ENCODE data around the gene AHNAK. TPM values are rescaled to one million over a fixed set of nuclear protein-coding genes. Genes with fewer than 3 reads are reported as not detected.

Gene AHNAK
- total and polyA plus RNA-seq, 2 of the 8 experiments (the other 6 are each of a cell fraction or from before 2014, with no cell fraction given), result 2.0 to 5.8 TPM

DNA sequence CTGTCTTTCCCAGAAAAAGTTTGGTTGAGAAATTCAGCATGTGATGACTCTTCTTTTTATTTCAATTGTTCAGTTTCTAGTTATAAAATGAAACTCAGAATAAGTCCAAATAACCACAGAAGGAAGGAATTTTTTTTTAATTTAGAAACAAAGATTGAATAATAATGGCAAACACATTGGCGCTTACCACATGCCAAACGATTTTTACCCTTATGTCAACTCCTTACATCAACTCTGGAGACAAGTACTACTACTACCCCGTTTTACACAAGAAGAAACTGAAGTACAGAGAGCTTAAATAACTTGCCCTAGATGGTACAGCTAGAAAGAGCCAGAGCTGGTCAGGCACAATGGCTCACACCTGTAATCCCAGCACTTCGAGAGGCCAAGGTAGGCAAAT lies 52.4 kb downstream of the AHNAK start:
- Histone ChIP-seq H3K4me2 (ENCODE audit: insufficient read depth in 1 of 2, low read depth in 2 of 2, low read length in 2 of 2) (no peak overlapping the region), H3K14ac (ENCODE audit: insufficient read length) (no peak overlapping the region), H3K4me3 (ENCODE audit: extremely low read depth in 1 of 4, insufficient read depth in 2 of 4, low read depth in 3 of 4, low read length in 4 of 4) (no peak overlapping the region), H2BK20ac (ENCODE audit: low read length) (no peak overlapping the region), H3K27me3 (replicated peaks in 1 of 4; ENCODE audit: control insufficient read depth in 3 of 4, extremely low read depth in 1 of 4, insufficient read depth in 3 of 4, low read length in 3 of 4) (no peaks in the 10 kb centered on the region), H4K5ac (ENCODE audit: insufficient read length, low read depth, low read length) (no peak overlapping the region), H3K9me3 (ENCODE audit: insufficient read depth in 2 of 2, low read depth in 1 of 2, low read length in 1 of 2) (no peaks in the 10 kb centered on the region), H2BK120ac (replicated peaks; ENCODE audit: low read depth, low read length) (no peak overlapping the region), H3K27ac (ENCODE audit: low read depth, low read length) (no peak overlapping the region), H3K23ac (ENCODE audit: insufficient read length) (no peak overlapping the region), H3K9ac (replicated peaks in 1 of 4; ENCODE audit: extremely low read depth in 1 of 4, low read depth in 3 of 4, low read length in 3 of 4) (no peak overlapping the region), H2BK15ac (ENCODE audit: low read length) (no peak overlapping the region), H3K36me3 (ENCODE audit: control insufficient read depth in 2 of 4, insufficient read depth in 4 of 4, low read length in 3 of 4) (no peaks in the 10 kb centered on the region), H2BK12ac (ENCODE audit: low read depth, low read length) (no peak overlapping the region), H2BK5ac (ENCODE audit: low read depth, low read length) (no peak overlapping the region), H3K18ac (ENCODE audit: extremely low read depth, low read length) (no peak overlapping the region), H4K20me1 (replicated peaks in 1 of 2; ENCODE audit: control insufficient read depth in 1 of 2, insufficient read depth in 2 of 2, low read length in 2 of 2) (no peaks in the 10 kb centered on the region), H4K91ac (replicated peaks; ENCODE audit: insufficient read length, low read length) (no peak overlapping the region), H2AK5ac (ENCODE audit: low read depth, low read length) (no peak overlapping the region), H3K23me2 (ENCODE audit: low read depth, low read length) (no peaks in the 10 kb centered on the region), H3K56ac (replicated peaks; ENCODE audit: insufficient read length, low read depth, low read length) (no peak overlapping the region), H2AFZ (ENCODE audit: low read length) (no peak overlapping the region), H3K4me1 (replicated peaks in 1 of 4; ENCODE audit: control insufficient read depth in 3 of 4, insufficient read depth in 4 of 4, low read length in 3 of 4) (no peaks in the 10 kb centered on the region), H3K79me2 (ENCODE audit: control insufficient read depth in 1 of 2, insufficient read depth in 2 of 2, low read length in 2 of 2) (no peaks in the 10 kb centered on the region), H3K4ac (replicated peaks; ENCODE audit: insufficient read length, low read depth, low read length) (no peak overlapping the region), H3K79me1 (ENCODE audit: low read depth, low read length) (no peaks in the 10 kb centered on the region), H4K8ac (ENCODE audit: extremely low read depth, insufficient read depth, low read length) (no peak overlapping the region)
- FAIRE-seq (no peak), DNase-seq (ENCODE audit: low read depth in 1 of 2, low spot score in 2 of 2) (no peak)
- ChIA-PET CTCF (ENCODE audit: partially characterized antibody) (interaction anchor here (0.8 to 18.8 kb wide), 4 partner anchors 14 to 59 kb away, joined by 3 to 179 read pairs (median 4); no protein-coding TSS in a partner anchor), POLR2A (ENCODE audit: partially characterized antibody) (interaction anchor here (0.8 kb wide), 1 partner anchor 92 kb away, joined by 3 read pairs; no protein-coding TSS in a partner anchor)
- WGBS, 2 experiments (ENCODE audit: extremely low coverage in 1 of 2, insufficient coverage in 1 of 2, insufficient read length in 1 of 2, insufficient replicate concordance in 2 of 2, low coverage in 1 of 2, low lambda C conversion rate in 2 of 2, missing lambda C conversion rate in 1 of 2), result 94% methylated on average over 4 of the region's 4 CpGs; no CpG with 5 or more reads in 1 of the 2 experiments
- no peak for TF ChIP-seq RNF2 (IDR thresholded peaks at IDR 0.05; ENCODE audit: borderline replicate concordance, low read depth, low read length, missing control alignments, poor library complexity, severe bottlenecking)
